ENCODE results near the gene ZNF205. TPM values are rescaled to one million over a fixed set of nuclear protein-coding genes. Genes with fewer than 3 reads are reported as not detected.

ZNF205 gene
- total and polyA plus RNA-seq, 2 experiments from 2014 or later: 16.6 to 29.1 TPM

- TF ChIP-seq ZNF114 (CRISPR knock-in tag; IDR thresholded peaks at IDR 0.05): no peak
- 0 out of 2 replicates have a peak, but pooled peaks have one; percentile 21 for TF ChIP-seq ZNF331 (CRISPR knock-in tag; IDR thresholded peaks at IDR 0.05; ENCODE audit: low read depth)
- peak; percentile 42; the same call in 1 of the 2 replicates for TF ChIP-seq ETS1 (IDR thresholded peaks at IDR 0.05)
- TF ChIP-seq STAT1 (IDR thresholded peaks at IDR 0.05; ENCODE audit: unreplicated experiment): no peak
- TF ChIP-seq, protein P1, sequence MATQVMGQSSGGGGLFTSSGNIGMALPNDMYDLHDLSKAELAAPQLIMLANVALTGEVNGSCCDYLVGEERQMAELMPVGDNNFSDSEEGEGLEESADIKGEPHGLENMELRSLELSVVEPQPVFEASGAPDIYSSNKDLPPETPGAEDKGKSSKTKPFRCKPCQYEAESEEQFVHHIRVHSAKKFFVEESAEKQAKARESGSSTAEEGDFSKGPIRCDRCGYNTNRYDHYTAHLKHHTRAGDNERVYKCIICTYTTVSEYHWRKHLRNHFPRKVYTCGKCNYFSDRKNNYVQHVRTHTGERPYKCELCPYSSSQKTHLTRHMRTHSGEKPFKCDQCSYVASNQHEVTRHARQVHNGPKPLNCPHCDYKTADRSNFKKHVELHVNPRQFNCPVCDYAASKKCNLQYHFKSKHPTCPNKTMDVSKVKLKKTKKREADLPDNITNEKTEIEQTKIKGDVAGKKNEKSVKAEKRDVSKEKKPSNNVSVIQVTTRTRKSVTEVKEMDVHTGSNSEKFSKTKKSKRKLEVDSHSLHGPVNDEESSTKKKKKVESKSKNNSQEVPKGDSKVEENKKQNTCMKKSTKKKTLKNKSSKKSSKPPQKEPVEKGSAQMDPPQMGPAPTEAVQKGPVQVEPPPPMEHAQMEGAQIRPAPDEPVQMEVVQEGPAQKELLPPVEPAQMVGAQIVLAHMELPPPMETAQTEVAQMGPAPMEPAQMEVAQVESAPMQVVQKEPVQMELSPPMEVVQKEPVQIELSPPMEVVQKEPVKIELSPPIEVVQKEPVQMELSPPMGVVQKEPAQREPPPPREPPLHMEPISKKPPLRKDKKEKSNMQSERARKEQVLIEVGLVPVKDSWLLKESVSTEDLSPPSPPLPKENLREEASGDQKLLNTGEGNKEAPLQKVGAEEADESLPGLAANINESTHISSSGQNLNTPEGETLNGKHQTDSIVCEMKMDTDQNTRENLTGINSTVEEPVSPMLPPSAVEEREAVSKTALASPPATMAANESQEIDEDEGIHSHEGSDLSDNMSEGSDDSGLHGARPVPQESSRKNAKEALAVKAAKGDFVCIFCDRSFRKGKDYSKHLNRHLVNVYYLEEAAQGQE (IDR thresholded peaks at IDR 0.05; ENCODE audit: unreplicated experiment): no peak
- TF ChIP-seq NANOG (IDR thresholded peaks at IDR 0.05; ENCODE audit: borderline replicate concordance): no peak; the same call in 1 of the 2 replicates
These were observed 40.0 kb downstream of the ZNF205 start (continued) for GRCh38 chr16:3152277-3152990.

DNA sequence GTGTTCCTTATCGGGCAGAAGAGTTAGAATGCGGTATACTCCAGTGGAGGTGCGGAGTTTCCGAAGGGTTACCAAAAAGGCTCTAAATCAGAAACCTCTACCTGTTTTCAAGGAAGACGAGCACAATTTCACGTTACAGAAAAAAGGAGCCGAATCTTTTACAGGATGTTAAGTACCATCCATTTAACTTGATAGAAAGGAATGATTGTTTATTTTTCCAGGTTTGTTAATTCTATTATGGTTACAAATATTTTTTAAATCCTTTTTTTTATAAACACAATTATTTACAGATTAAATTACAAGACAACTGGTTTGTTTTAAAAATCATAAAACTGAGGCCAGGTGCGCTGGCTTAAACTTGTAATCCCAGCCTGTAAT is 40.6 kb downstream of the ZNF205 start:
- H3K36me3 ChIP-seq (ENCODE audit: insufficient read depth): no peaks in the 10 kb centered on the region
- peaks cover 18% of the 10 kb centered on the region for H3K27me3 ChIP-seq (ENCODE audit: insufficient read depth)
- no peak overlapping the region for H3K27ac ChIP-seq (ENCODE audit: low read depth)
- H3K9me2 ChIP-seq (ENCODE audit: insufficient read depth): no peaks in the 10 kb centered on the region
- H3K36me3 Mint-ChIP-seq (ENCODE audit: low read depth): peaks cover 5% of the 10 kb centered on the region; the same call in 2 of the 3 replicates
- no peak overlapping the region for H3K4me2 ChIP-seq
- no peak overlapping the region for H2AFZ ChIP-seq
- DNase-seq (ENCODE audit: low spot score): no peak
- no peak for TF ChIP-seq POLR2AphosphoS5 (IDR thresholded peaks at IDR 0.05; ENCODE audit: low read depth)
- TF ChIP-seq CREB1 (CRISPR knock-in tag; IDR thresholded peaks at IDR 0.05; ENCODE audit: low read depth): no peak
- no peak for TF ChIP-seq ZNF114 (CRISPR knock-in tag; IDR thresholded peaks at IDR 0.05)
- peak overlapping the region; percentile 86; the same call in 1 of the 2 replicates for H3K27ac Mint-ChIP-seq
- peak overlapping the region; percentile 83 for H3K4me3 Mint-ChIP-seq
- peaks cover 5% of the 10 kb centered on the region; the same call in 1 of the 2 replicates for H3K4me1 ChIP-seq (ENCODE audit: insufficient read depth)
- H3K27me3 Mint-ChIP-seq (ENCODE audit: insufficient read depth, low read depth, poor library complexity): peaks cover 48% of the 10 kb centered on the region
- peaks cover 17% of the 10 kb centered on the region for H3K9me3 Mint-ChIP-seq
- H3F3A ChIP-seq (replicated peaks; ENCODE audit: low read depth): peaks cover 41% of the 10 kb centered on the region
- no peaks in the 10 kb centered on the region for H3K79me2 ChIP-seq (replicated peaks; ENCODE audit: insufficient read depth)
- no peak overlapping the region for H3K4me3 ChIP-seq
- no peaks in the 10 kb centered on the region for H4K20me1 ChIP-seq (replicated peaks; ENCODE audit: insufficient read depth)
- peaks cover 7% of the 10 kb centered on the region; the same call in 2 of the 3 replicates for H3K4me1 Mint-ChIP-seq
- ATAC-seq: peak; percentile 27

GRCh38 chr16:3155181-3155580 is 42.8 kb downstream of the ZNF205 start:
- no peak overlapping the region for H3K27ac ChIP-seq (ENCODE audit: low read depth)
- H3K27me3 Mint-ChIP-seq (ENCODE audit: insufficient read depth, low read depth, poor library complexity): peaks cover 56% of the 10 kb centered on the region
- no peaks in the 10 kb centered on the region for H4K20me1 ChIP-seq (replicated peaks; ENCODE audit: insufficient read depth)
- no peak overlapping the region for H3K4me2 ChIP-seq
- H3K79me2 ChIP-seq (replicated peaks; ENCODE audit: insufficient read depth): no peaks in the 10 kb centered on the region
- ATAC-seq: no peak
- TF ChIP-seq EZH2phosphoT487 (IDR thresholded peaks at IDR 0.05; ENCODE audit: unreplicated experiment) (no peak), EZH2 (IDR thresholded peaks at IDR 0.05; ENCODE audit: low read depth, unreplicated experiment) (no peak)
- peaks cover 36% of the 10 kb centered on the region for H3F3A ChIP-seq (replicated peaks; ENCODE audit: low read depth)
- H3K36me3 ChIP-seq (ENCODE audit: insufficient read depth): no peaks in the 10 kb centered on the region
- peaks cover 2% of the 10 kb centered on the region; the same call in 2 of the 3 replicates for H3K4me1 Mint-ChIP-seq
- no peak overlapping the region for H3K4me3 Mint-ChIP-seq
- peaks cover 9% of the 10 kb centered on the region for H3K27me3 ChIP-seq (ENCODE audit: insufficient read depth)
- no peak overlapping the region for H3K4me3 ChIP-seq
- no peak for DNase-seq (ENCODE audit: low spot score)
- no peaks in the 10 kb centered on the region for H3K9me2 ChIP-seq (ENCODE audit: insufficient read depth)
- no peaks in the 10 kb centered on the region; the same call in 1 of the 2 replicates for H3K4me1 ChIP-seq (ENCODE audit: insufficient read depth)
- H2AFZ ChIP-seq: no peak overlapping the region
- H3K9me3 Mint-ChIP-seq: peaks cover 20% of the 10 kb centered on the region
- H3K36me3 Mint-ChIP-seq (ENCODE audit: low read depth): peaks cover 8% of the 10 kb centered on the region; the same call in 2 of the 3 replicates
- H3K27ac Mint-ChIP-seq: no peak overlapping the region
